GM23338 (cell line): Measurements from ENCODE around the gene DENND5A. TPM values are rescaled to one million over a fixed set of nuclear protein-coding genes. Genes with fewer than 3 reads are reported as not detected.

Experiments used
- ATAC-seq: fragments of 200-7000 bp; cut with Tn5 transposase; 3 replicates; pipeline ENCODE4 v1.9.1; 2020
- DNase-seq: peaks from one replicate; pipeline ENCODE4 v3.0.0-alpha.2; 2015; ENCODE audit warnings: low spot score
- H2AFZ ChIP-seq: fragments of 200-600 bp; sonication (generic); 2 replicates; pipeline ENCODE4 v1.8.0; 2016; ENCODE audit warnings: antibody characterized with exemption, mild to moderate bottlenecking, moderate library complexity
- H3F3A ChIP-seq: fragments of 200-600 bp; sonication (generic); replicated peaks from 2 replicates; pipeline ENCODE4 v1.8.0; 2017; ENCODE audit warnings: antibody characterized with exemption, mixed run types, low read depth
- H3K27ac ChIP-seq: fragments of 200-600 bp; sonication (generic); 2 replicates; pipeline ENCODE4 v1.6.1; 2016; ENCODE audit warnings: low read depth
- H3K27me3 ChIP-seq: fragments of 200-600 bp; sonication (generic); 2 replicates; pipeline ENCODE4 v1.8.0; 2016; ENCODE audit warnings: mild to moderate bottlenecking, mixed run types, moderate library complexity; ENCODE audit not compliant: insufficient read depth
- H3K36me3 ChIP-seq: fragments of 200-600 bp; sonication (generic); 2 replicates; pipeline ENCODE4 v1.8.0; 2016; ENCODE audit warnings: mild to moderate bottlenecking; ENCODE audit not compliant: insufficient read depth
- H3K4me1 ChIP-seq: fragments of 200-600 bp; sonication (generic); 2 replicates; pipeline ENCODE4 v1.8.0; 2016; ENCODE audit warnings: mild to moderate bottlenecking, moderate library complexity; ENCODE audit not compliant: insufficient read depth
- H3K4me2 ChIP-seq: fragments of 200-600 bp; sonication (generic); 2 replicates; pipeline ENCODE4 v1.7.1; 2017; ENCODE audit warnings: mixed run types
- H3K4me3 ChIP-seq: fragments of 200-600 bp; sonication (generic); 2 replicates; pipeline ENCODE4 v1.6.1; 2016; ENCODE audit warnings: mixed run types
- H3K79me2 ChIP-seq: fragments of 200-600 bp; sonication (generic); replicated peaks from 2 replicates; pipeline ENCODE4 v1.8.0; 2017; ENCODE audit warnings: mild to moderate bottlenecking; ENCODE audit not compliant: insufficient read depth
- H3K9me2 ChIP-seq: fragments of 200-600 bp; sonication (generic); 2 replicates; pipeline ENCODE4 v1.8.0; 2017; ENCODE audit not compliant: insufficient read depth
- H4K20me1 ChIP-seq: fragments of 200-600 bp; sonication (generic); replicated peaks from 2 replicates; pipeline ENCODE4 v1.8.0; 2017; ENCODE audit warnings: mild to moderate bottlenecking; ENCODE audit not compliant: insufficient read depth
- H3K27ac Mint-ChIP-seq: 2 replicates; pipeline ENCODE4 v1.8.0; 2020; ENCODE audit warnings: inconsistent platforms, mild to moderate bottlenecking, moderate library complexity, mixed read lengths
- H3K27me3 Mint-ChIP-seq: 3 replicates; pipeline ENCODE4 v1.8.0; 2022; ENCODE audit warnings: low read depth, mild to moderate bottlenecking, moderate library complexity, mixed read lengths, inconsistent platforms; ENCODE audit not compliant: insufficient read depth, poor library complexity
- H3K36me3 Mint-ChIP-seq: 3 replicates; pipeline ENCODE4 v1.8.0; 2021; ENCODE audit warnings: low read depth, mild to moderate bottlenecking, inconsistent platforms, moderate library complexity, mixed read lengths
- H3K4me1 Mint-ChIP-seq: 3 replicates; pipeline ENCODE4 v1.8.0; 2020; ENCODE audit warnings: mild to moderate bottlenecking, inconsistent platforms, mixed read lengths
- H3K4me3 Mint-ChIP-seq: 3 replicates; pipeline ENCODE4 v1.8.0; 2021; ENCODE audit warnings: moderate library complexity, mild to moderate bottlenecking, inconsistent platforms, mixed read lengths
- H3K9me3 Mint-ChIP-seq: 3 replicates; pipeline ENCODE4 v1.8.0; 2020; ENCODE audit warnings: moderate library complexity, mild to moderate bottlenecking, inconsistent platforms, mixed read lengths
- CREB1 ChIP-seq: fragments of 250-450 bp; sonication (Bioruptor Pico); IDR thresholded peaks from 2 replicates; pipeline ENCODE4 v1.5.0; 2020; ENCODE audit warnings: low read depth, mild to moderate bottlenecking, moderate library complexity
- EZH2phosphoT487 ChIP-seq: fragments of 200-600 bp; sonication (generic); IDR thresholded peaks from one replicate; pipeline ENCODE4 v1.8.1; 2018; ENCODE audit warnings: antibody characterized with exemption; ENCODE audit not compliant: unreplicated experiment
- JUNB ChIP-seq: IDR thresholded peaks from one replicate; pipeline ENCODE4 v1.6.1; 2016; ENCODE audit warnings: antibody characterized with exemption; ENCODE audit not compliant: unreplicated experiment
- NANOG ChIP-seq: IDR thresholded peaks from 2 replicates; pipeline ENCODE4 v1.6.1; 2016; ENCODE audit warnings: antibody characterized with exemption, borderline replicate concordance
- POLR2AphosphoS5 ChIP-seq: IDR thresholded peaks from 2 replicates; pipeline ENCODE4 v1.6.1; 2016; ENCODE audit warnings: antibody characterized with exemption, low read depth
- STAT1 ChIP-seq: IDR thresholded peaks from one replicate; pipeline ENCODE4 v1.6.1; 2016; ENCODE audit warnings: antibody characterized with exemption; ENCODE audit not compliant: unreplicated experiment
- ZNF114 ChIP-seq: fragments of 250-450 bp; sonication (Bioruptor Pico); IDR thresholded peaks from 2 replicates; pipeline ENCODE4 v1.5.0; 2020; ENCODE audit warnings: mild to moderate bottlenecking, moderate library complexity
- ZNF331 ChIP-seq: fragments of 250-450 bp; sonication (Bioruptor Pico); IDR thresholded peaks from 2 replicates; pipeline ENCODE4 v1.5.0; 2020; ENCODE audit warnings: low read depth, mild to moderate bottlenecking, moderate library complexity
- polyA plus RNA-seq: library from polyadenylated mRNA; unstranded; fragments of >200 nt; fragmentation: Nextera tagmentation; extraction: Ambion mirVana; gene quantifications from 2 replicates; pipeline ENCODE4 v1.2.1, GENCODE V29; 2016
- total RNA-seq: library from RNA; depleted of rRNA; stranded (reverse); fragments of >200 nt; shearing (Covaris generic); gene quantifications from 2 replicates; pipeline ENCODE4 v1.2.3, GENCODE V29; 2014
- TF ChIP-seq, protein P1 (sequence below): fragments of 250-450 bp; sonication (Bioruptor Pico); IDR thresholded peaks from 2 replicates; pipeline ENCODE4 v1.5.0; 2020; ENCODE audit warnings: mild to moderate bottlenecking, moderate library complexity
- TF ChIP-seq, protein P2 (sequence below): IDR thresholded peaks from one replicate; pipeline ENCODE4 v1.6.1; 2018; ENCODE audit warnings: antibody characterized with exemption; ENCODE audit not compliant: unreplicated experiment
- TF ChIP-seq, protein P3 (sequence below), 2 experiments: fragments of 200-600 bp in 1 of 2; sonication (generic) in 1 of 2; conservative IDR thresholded peaks; 2 replicates each; pipeline versions ENCODE4 v1.5.1 to v1.6.1; 2016 to 2017; ENCODE audit warnings: antibody characterized with exemption in 2 of 2, low read depth in 2 of 2, mild to moderate bottlenecking in 2 of 2, moderate library complexity in 1 of 2

DENND5A gene
- total and polyA plus RNA-seq, 2 experiments from 2014 or later, result 28.1 to 56.3 TPM

DNA sequence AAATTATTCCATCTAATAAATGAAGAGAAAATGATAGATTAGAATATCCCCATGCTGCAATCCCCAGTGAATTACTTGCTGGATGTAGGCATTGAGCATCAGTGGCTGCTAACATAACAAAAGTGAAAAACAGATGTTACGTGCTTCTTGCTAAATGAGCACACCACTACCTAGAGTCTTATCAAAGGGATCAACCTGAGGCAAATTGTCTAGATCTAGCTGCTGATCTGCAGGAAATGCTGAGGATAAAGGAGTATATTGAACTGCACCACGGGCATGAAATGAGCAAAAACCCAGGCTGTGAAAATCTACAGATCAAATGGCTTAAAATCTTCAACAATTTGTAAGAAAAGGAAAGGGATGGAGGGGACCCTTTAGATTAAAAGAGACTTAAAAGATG is 128.4 kb downstream of the DENND5A start (continued):
- TF ChIP-seq, protein P1, sequence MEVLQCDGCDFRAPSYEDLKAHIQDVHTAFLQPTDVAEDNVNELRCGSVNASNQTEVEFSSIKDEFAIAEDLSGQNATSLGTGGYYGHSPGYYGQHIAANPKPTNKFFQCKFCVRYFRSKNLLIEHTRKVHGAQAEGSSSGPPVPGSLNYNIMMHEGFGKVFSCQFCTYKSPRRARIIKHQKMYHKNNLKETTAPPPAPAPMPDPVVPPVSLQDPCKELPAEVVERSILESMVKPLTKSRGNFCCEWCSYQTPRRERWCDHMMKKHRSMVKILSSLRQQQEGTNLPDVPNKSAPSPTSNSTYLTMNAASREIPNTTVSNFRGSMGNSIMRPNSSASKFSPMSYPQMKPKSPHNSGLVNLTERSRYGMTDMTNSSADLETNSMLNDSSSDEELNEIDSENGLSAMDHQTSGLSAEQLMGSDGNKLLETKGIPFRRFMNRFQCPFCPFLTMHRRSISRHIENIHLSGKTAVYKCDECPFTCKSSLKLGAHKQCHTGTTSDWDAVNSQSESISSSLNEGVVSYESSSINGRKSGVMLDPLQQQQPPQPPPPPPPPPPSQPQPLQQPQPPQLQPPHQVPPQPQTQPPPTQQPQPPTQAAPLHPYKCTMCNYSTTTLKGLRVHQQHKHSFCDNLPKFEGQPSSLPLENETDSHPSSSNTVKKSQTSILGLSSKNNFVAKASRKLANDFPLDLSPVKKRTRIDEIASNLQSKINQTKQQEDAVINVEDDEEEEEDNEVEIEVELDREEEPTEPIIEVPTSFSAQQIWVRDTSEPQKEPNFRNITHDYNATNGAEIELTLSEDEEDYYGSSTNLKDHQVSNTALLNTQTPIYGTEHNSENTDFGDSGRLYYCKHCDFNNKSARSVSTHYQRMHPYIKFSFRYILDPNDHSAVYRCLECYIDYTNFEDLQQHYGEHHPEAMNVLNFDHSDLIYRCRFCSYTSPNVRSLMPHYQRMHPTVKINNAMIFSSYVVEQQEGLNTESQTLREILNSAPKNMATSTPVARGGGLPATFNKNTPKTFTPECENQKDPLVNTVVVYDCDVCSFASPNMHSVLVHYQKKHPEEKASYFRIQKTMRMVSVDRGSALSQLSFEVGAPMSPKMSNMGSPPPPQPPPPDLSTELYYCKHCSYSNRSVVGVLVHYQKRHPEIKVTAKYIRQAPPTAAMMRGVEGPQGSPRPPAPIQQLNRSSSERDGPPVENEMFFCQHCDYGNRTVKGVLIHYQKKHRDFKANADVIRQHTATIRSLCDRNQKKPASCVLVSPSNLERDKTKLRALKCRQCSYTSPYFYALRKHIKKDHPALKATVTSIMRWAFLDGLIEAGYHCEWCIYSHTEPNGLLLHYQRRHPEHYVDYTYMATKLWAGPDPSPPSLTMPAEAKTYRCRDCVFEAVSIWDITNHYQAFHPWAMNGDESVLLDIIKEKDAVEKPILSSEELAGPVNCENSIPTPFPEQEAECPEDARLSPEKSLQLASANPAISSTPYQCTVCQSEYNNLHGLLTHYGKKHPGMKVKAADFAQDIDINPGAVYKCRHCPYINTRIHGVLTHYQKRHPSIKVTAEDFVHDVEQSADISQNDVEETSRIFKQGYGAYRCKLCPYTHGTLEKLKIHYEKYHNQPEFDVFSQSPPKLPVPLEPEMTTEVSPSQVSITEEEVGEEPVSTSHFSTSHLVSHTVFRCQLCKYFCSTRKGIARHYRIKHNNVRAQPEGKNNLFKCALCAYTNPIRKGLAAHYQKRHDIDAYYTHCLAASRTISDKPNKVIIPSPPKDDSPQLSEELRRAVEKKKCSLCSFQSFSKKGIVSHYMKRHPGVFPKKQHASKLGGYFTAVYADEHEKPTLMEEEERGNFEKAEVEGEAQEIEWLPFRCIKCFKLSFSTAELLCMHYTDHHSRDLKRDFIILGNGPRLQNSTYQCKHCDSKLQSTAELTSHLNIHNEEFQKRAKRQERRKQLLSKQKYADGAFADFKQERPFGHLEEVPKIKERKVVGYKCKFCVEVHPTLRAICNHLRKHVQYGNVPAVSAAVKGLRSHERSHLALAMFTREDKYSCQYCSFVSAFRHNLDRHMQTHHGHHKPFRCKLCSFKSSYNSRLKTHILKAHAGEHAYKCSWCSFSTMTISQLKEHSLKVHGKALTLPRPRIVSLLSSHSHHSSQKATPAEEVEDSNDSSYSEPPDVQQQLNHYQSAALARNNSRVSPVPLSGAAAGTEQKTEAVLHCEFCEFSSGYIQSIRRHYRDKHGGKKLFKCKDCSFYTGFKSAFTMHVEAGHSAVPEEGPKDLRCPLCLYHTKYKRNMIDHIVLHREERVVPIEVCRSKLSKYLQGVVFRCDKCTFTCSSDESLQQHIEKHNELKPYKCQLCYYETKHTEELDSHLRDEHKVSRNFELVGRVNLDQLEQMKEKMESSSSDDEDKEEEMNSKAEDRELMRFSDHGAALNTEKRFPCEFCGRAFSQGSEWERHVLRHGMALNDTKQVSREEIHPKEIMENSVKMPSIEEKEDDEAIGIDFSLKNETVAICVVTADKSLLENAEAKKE (CRISPR knock-in tag), result no peak
- TF ChIP-seq ZNF331, result no peak
- no peak for TF ChIP-seq JUNB
- TF ChIP-seq EZH2phosphoT487, result no peak
- TF ChIP-seq NANOG, result no peak

DNA sequence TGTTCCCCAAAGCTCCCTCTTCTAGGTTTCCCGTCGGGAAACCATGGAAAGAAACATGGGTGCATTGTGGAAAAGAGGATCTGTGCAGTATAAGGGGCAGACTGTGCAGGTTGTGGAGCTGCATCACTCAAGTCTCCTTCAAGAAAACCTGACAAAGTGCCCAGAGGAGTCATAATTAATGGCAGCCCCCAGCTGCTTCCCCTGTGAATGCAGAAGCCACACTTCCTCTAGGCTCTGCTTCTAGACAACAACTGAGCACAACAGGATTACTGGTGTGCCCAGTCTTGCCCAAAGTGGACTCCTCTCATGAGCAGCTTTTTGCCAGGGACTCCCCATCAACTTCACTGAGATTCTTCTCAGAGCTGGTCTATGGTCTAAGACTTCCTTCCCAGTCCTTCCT is 131.2 kb downstream of the DENND5A start:
- H3K27ac Mint-ChIP-seq, result no peak overlapping the region
- DNase-seq (no peak), ATAC-seq (no peak)
- H3K27ac ChIP-seq, result no peak overlapping the region
- peaks cover 5% of the 10 kb centered on the region for H3K27me3 Mint-ChIP-seq
- H3K27me3 ChIP-seq, result no peaks in the 10 kb centered on the region
- H3K9me3 Mint-ChIP-seq, result no peaks in the 10 kb centered on the region
- no peaks in the 10 kb centered on the region for H3F3A ChIP-seq
- H3K9me2 ChIP-seq, result 0 out of 2 replicates have a peak, but pooled peaks cover 4% of the 10 kb centered on the region
- no peaks in the 10 kb centered on the region for H3K79me2 ChIP-seq
- H3K4me3 Mint-ChIP-seq, result no peak overlapping the region
- peaks cover 5% of the 10 kb centered on the region; the same call in 1 of the 2 replicates for H4K20me1 ChIP-seq
- peaks cover 4% of the 10 kb centered on the region; the same call in 2 of the 3 replicates for H3K36me3 Mint-ChIP-seq
- no peak overlapping the region for H3K4me2 ChIP-seq
- 0 out of 2 replicates have a peak, but pooled peaks cover 3% of the 10 kb centered on the region for H3K36me3 ChIP-seq
- H3K4me1 ChIP-seq, result peaks cover 9% of the 10 kb centered on the region; the same call in 1 of the 2 replicates
- no peak overlapping the region for H3K4me3 ChIP-seq
- no peak overlapping the region for H2AFZ ChIP-seq
- H3K4me1 Mint-ChIP-seq, result peaks cover 19% of the 10 kb centered on the region
- TF ChIP-seq, protein P2, sequence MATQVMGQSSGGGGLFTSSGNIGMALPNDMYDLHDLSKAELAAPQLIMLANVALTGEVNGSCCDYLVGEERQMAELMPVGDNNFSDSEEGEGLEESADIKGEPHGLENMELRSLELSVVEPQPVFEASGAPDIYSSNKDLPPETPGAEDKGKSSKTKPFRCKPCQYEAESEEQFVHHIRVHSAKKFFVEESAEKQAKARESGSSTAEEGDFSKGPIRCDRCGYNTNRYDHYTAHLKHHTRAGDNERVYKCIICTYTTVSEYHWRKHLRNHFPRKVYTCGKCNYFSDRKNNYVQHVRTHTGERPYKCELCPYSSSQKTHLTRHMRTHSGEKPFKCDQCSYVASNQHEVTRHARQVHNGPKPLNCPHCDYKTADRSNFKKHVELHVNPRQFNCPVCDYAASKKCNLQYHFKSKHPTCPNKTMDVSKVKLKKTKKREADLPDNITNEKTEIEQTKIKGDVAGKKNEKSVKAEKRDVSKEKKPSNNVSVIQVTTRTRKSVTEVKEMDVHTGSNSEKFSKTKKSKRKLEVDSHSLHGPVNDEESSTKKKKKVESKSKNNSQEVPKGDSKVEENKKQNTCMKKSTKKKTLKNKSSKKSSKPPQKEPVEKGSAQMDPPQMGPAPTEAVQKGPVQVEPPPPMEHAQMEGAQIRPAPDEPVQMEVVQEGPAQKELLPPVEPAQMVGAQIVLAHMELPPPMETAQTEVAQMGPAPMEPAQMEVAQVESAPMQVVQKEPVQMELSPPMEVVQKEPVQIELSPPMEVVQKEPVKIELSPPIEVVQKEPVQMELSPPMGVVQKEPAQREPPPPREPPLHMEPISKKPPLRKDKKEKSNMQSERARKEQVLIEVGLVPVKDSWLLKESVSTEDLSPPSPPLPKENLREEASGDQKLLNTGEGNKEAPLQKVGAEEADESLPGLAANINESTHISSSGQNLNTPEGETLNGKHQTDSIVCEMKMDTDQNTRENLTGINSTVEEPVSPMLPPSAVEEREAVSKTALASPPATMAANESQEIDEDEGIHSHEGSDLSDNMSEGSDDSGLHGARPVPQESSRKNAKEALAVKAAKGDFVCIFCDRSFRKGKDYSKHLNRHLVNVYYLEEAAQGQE, result no peak
- TF ChIP-seq ZNF114 (no peak), STAT1 (no peak), POLR2AphosphoS5 (no peak), CREB1 (CRISPR knock-in tag) (no peak), JUNB (no peak), ZNF331 (no peak)
- TF ChIP-seq, protein P3, sequence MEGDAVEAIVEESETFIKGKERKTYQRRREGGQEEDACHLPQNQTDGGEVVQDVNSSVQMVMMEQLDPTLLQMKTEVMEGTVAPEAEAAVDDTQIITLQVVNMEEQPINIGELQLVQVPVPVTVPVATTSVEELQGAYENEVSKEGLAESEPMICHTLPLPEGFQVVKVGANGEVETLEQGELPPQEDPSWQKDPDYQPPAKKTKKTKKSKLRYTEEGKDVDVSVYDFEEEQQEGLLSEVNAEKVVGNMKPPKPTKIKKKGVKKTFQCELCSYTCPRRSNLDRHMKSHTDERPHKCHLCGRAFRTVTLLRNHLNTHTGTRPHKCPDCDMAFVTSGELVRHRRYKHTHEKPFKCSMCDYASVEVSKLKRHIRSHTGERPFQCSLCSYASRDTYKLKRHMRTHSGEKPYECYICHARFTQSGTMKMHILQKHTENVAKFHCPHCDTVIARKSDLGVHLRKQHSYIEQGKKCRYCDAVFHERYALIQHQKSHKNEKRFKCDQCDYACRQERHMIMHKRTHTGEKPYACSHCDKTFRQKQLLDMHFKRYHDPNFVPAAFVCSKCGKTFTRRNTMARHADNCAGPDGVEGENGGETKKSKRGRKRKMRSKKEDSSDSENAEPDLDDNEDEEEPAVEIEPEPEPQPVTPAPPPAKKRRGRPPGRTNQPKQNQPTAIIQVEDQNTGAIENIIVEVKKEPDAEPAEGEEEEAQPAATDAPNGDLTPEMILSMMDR (conservative IDR thresholded peaks at IDR 0.05; ENCODE audit: low read depth in 2 of 2), result no peak
